Measurements from ENCODE around the gene LRRFIP1. TPM values are rescaled to one million over a fixed set of nuclear protein-coding genes. Genes with fewer than 3 reads are reported as not detected.

The LRRFIP1 gene
- polyA plus RNA-seq, 1 donor (not counting 4 experiments of a cell fraction or from before 2014, with no cell fraction given), result 115 TPM

DNA sequence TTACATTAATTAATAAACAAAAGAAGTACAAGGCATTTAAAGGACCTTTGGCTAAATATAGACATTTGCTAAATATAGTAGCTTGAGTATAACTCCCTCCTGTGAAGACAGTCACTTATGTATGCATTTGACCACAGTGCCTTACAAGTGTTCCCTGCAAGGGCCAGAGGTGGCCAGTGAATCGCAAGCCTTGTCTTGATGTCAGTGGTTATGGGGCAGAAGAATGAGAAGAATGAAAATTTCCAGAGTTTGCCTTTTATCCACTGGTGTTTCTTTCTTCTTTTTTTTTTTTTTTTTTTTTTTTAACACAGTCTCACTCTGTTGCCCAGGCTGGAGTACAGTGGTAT, 1.8 kb downstream of the LRRFIP1 start:
- Histone ChIP-seq H3K9ac (ENCODE audit: control insufficient read depth, extremely low read depth, insufficient read depth, low read length) (no peak overlapping the region), H3K4me1 (ENCODE audit: control insufficient read depth, extremely low read depth, insufficient read depth, low read length) (no peaks in the 10 kb centered on the region), H3K4me2 (ENCODE audit: control insufficient read depth, extremely low read depth, insufficient read depth, low read depth, low read length) (no peak overlapping the region), H4K20me1 (ENCODE audit: control insufficient read depth, extremely low read depth, insufficient read depth, low read length) (no peaks in the 10 kb centered on the region), H3K27ac (ENCODE audit: control insufficient read depth, insufficient read depth, low read length) (no peak overlapping the region), H3K4me3 (ENCODE audit: control insufficient read depth in 2 of 3, extremely low read depth in 1 of 3, insufficient read depth in 2 of 3, low read depth in 1 of 3, low read length in 3 of 3) (no peak overlapping the region), H3K9me1 (ENCODE audit: control insufficient read depth, extremely low read depth, insufficient read depth, low read length) (no peaks in the 10 kb centered on the region), H2AFZ (ENCODE audit: control insufficient read depth, low read length) (no peak overlapping the region), H3K27me3 (ENCODE audit: control insufficient read depth, extremely low read depth, insufficient read depth, low read length) (peaks cover 70% of the 10 kb centered on the region), H3K36me3 (ENCODE audit: control insufficient read depth in 2 of 2, extremely low read depth in 1 of 2, insufficient read depth in 2 of 2, low read length in 2 of 2) (no peaks in the 10 kb centered on the region), H3K79me2 (ENCODE audit: control insufficient read depth, insufficient read depth, low read length) (no peaks in the 10 kb centered on the region), H3K9me3 (ENCODE audit: control insufficient read depth, low read depth, low read length) (no peaks in the 10 kb centered on the region)
- dilution Hi-C loops (cut with MboI; ENCODE audit: extremely low pct_ligation_motif_present, low sequenced_read_pairs), result no loop called here
- FAIRE-seq, result no peak
- DNase-seq (ENCODE audit: low read depth, low spot score), result no peak
- no peak for TF ChIP-seq EZH2 (IDR thresholded peaks at IDR 0.05; ENCODE audit: low read length)
- TF ChIP-seq, protein P1, sequence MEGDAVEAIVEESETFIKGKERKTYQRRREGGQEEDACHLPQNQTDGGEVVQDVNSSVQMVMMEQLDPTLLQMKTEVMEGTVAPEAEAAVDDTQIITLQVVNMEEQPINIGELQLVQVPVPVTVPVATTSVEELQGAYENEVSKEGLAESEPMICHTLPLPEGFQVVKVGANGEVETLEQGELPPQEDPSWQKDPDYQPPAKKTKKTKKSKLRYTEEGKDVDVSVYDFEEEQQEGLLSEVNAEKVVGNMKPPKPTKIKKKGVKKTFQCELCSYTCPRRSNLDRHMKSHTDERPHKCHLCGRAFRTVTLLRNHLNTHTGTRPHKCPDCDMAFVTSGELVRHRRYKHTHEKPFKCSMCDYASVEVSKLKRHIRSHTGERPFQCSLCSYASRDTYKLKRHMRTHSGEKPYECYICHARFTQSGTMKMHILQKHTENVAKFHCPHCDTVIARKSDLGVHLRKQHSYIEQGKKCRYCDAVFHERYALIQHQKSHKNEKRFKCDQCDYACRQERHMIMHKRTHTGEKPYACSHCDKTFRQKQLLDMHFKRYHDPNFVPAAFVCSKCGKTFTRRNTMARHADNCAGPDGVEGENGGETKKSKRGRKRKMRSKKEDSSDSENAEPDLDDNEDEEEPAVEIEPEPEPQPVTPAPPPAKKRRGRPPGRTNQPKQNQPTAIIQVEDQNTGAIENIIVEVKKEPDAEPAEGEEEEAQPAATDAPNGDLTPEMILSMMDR (optimal IDR thresholded peaks at IDR 0.05 in 1 of 3, IDR thresholded peaks at IDR 0.05 in 1 of 3, conservative IDR thresholded peaks at IDR 0.05 in 1 of 3; ENCODE audit: extremely low read depth in 1 of 3, insufficient read depth in 2 of 3, low read length in 3 of 3), result no peak

GRCh38 chr2:237629739-237630138, 2.4 kb downstream of the LRRFIP1 start:
- no peak overlapping the region for H3K4me2 ChIP-seq (ENCODE audit: control insufficient read depth, extremely low read depth, insufficient read depth, low read depth, low read length)
- H3K4me1 ChIP-seq (ENCODE audit: control insufficient read depth, extremely low read depth, insufficient read depth, low read length), result no peaks in the 10 kb centered on the region
- no peak for DNase-seq (ENCODE audit: low read depth, low spot score)
- no peak overlapping the region for H3K9ac ChIP-seq (ENCODE audit: control insufficient read depth, extremely low read depth, insufficient read depth, low read length)
- no peaks in the 10 kb centered on the region for H3K79me2 ChIP-seq (ENCODE audit: control insufficient read depth, insufficient read depth, low read length)
- H2AFZ ChIP-seq (ENCODE audit: control insufficient read depth, low read length), result no peak overlapping the region
- TF ChIP-seq EZH2 (IDR thresholded peaks at IDR 0.05; ENCODE audit: low read length), result no peak
- TF ChIP-seq, protein P1 (optimal IDR thresholded peaks at IDR 0.05 in 1 of 3, IDR thresholded peaks at IDR 0.05 in 1 of 3, conservative IDR thresholded peaks at IDR 0.05 in 1 of 3; ENCODE audit: extremely low read depth in 1 of 3, insufficient read depth in 2 of 3, low read length in 3 of 3), result no peak
- no peak overlapping the region for H3K27ac ChIP-seq (ENCODE audit: control insufficient read depth, insufficient read depth, low read length)
- no peaks in the 10 kb centered on the region for H4K20me1 ChIP-seq (ENCODE audit: control insufficient read depth, extremely low read depth, insufficient read depth, low read length)
- H3K9me1 ChIP-seq (ENCODE audit: control insufficient read depth, extremely low read depth, insufficient read depth, low read length), result no peaks in the 10 kb centered on the region
- dilution Hi-C loops (cut with MboI; ENCODE audit: extremely low pct_ligation_motif_present, low sequenced_read_pairs), result no loop called here
- peaks cover 66% of the 10 kb centered on the region for H3K27me3 ChIP-seq (ENCODE audit: control insufficient read depth, extremely low read depth, insufficient read depth, low read length)
- H3K9me3 ChIP-seq (ENCODE audit: control insufficient read depth, low read depth, low read length), result no peaks in the 10 kb centered on the region
- no peak overlapping the region for H3K4me3 ChIP-seq (ENCODE audit: control insufficient read depth in 2 of 3, extremely low read depth in 1 of 3, insufficient read depth in 2 of 3, low read depth in 1 of 3, low read length in 3 of 3)
- FAIRE-seq, result no peak
- no peaks in the 10 kb centered on the region for H3K36me3 ChIP-seq (ENCODE audit: control insufficient read depth in 2 of 2, extremely low read depth in 1 of 2, insufficient read depth in 2 of 2, low read length in 2 of 2)
